ENCODE measurements around the gene ASCL4.

- TF ChIP-seq CTCF (IDR thresholded peaks at IDR 0.05; ENCODE audit: borderline replicate concordance, extremely low read depth, low read length, poor library complexity, severe bottlenecking): no peak
- TF ChIP-seq EZH2 (IDR thresholded peaks at IDR 0.05; ENCODE audit: borderline replicate concordance, low read depth, low read length, severe bottlenecking): no peak
These were observed 9.2 kb downstream of the ASCL4 start for GRCh38 chr12:107783406-107784376.
